ENCODE data around the gene PAX6.

Gene PAX6

GRCh38 chr11:31788085-31788484 is 23.0 kb downstream of the PAX6 start:
- no peak for TF ChIP-seq FOXP2 (optimal IDR thresholded peaks at IDR 0.05; ENCODE audit: borderline replicate concordance, extremely low read depth, extremely low read length, insufficient read depth)
- TF ChIP-seq SIN3A (IDR thresholded peaks at IDR 0.05; ENCODE audit: borderline replicate concordance, insufficient read depth, low read length): no peak

- no peak for TF ChIP-seq POLR2AphosphoS5 (IDR thresholded peaks at IDR 0.05; ENCODE audit: low read depth, low read length)
- no peak for TF ChIP-seq REST (IDR thresholded peaks at IDR 0.05; ENCODE audit: insufficient read depth in 1 of 2, low read depth in 2 of 2, low read length in 2 of 2)
- TF ChIP-seq SIN3A (IDR thresholded peaks at IDR 0.05; ENCODE audit: borderline replicate concordance, insufficient read depth, low read length): no peak
- no peak for TF ChIP-seq TAF1 (IDR thresholded peaks at IDR 0.05; ENCODE audit: borderline replicate concordance, insufficient read depth, low read length)
- no peak for TF ChIP-seq FOXP2 (optimal IDR thresholded peaks at IDR 0.05; ENCODE audit: borderline replicate concordance, extremely low read depth, extremely low read length, insufficient read depth)
Observed at GRCh38 chr11:31786996-31787685, 24.0 kb downstream of the PAX6 start.

GRCh38 chr11:31784611-31785010 is 26.5 kb downstream of the PAX6 start:
- TF ChIP-seq POLR2AphosphoS5 (IDR thresholded peaks at IDR 0.05; ENCODE audit: low read depth, low read length) (no peak), TAF1 (IDR thresholded peaks at IDR 0.05; ENCODE audit: borderline replicate concordance, insufficient read depth, low read length) (no peak), REST (IDR thresholded peaks at IDR 0.05; ENCODE audit: insufficient read depth in 1 of 2, low read depth in 2 of 2, low read length in 2 of 2) (no peak), FOXP2 (optimal IDR thresholded peaks at IDR 0.05; ENCODE audit: borderline replicate concordance, extremely low read depth, extremely low read length, insufficient read depth) (no peak), SIN3A (IDR thresholded peaks at IDR 0.05; ENCODE audit: borderline replicate concordance, insufficient read depth, low read length) (no peak)

- TF ChIP-seq POLR2AphosphoS5 (IDR thresholded peaks at IDR 0.05; ENCODE audit: low read depth, low read length): no peak
- no peak for TF ChIP-seq SIN3A (IDR thresholded peaks at IDR 0.05; ENCODE audit: borderline replicate concordance, insufficient read depth, low read length)
- TF ChIP-seq FOXP2 (optimal IDR thresholded peaks at IDR 0.05; ENCODE audit: borderline replicate concordance, extremely low read depth, extremely low read length, insufficient read depth): no peak
- TF ChIP-seq REST (IDR thresholded peaks at IDR 0.05; ENCODE audit: insufficient read depth in 1 of 2, low read depth in 2 of 2, low read length in 2 of 2): no peak
- TF ChIP-seq TAF1 (IDR thresholded peaks at IDR 0.05; ENCODE audit: borderline replicate concordance, insufficient read depth, low read length): no peak
Observed at GRCh38 chr11:31783252-31783651, 27.9 kb downstream of the PAX6 start.

- TF ChIP-seq FOXP2 (optimal IDR thresholded peaks at IDR 0.05; ENCODE audit: borderline replicate concordance, extremely low read depth, extremely low read length, insufficient read depth) (no peak), TAF1 (IDR thresholded peaks at IDR 0.05; ENCODE audit: borderline replicate concordance, insufficient read depth, low read length) (no peak), POLR2AphosphoS5 (IDR thresholded peaks at IDR 0.05; ENCODE audit: low read depth, low read length) (no peak), SIN3A (IDR thresholded peaks at IDR 0.05; ENCODE audit: borderline replicate concordance, insufficient read depth, low read length) (no peak), REST (IDR thresholded peaks at IDR 0.05; ENCODE audit: insufficient read depth in 1 of 2, low read depth in 2 of 2, low read length in 2 of 2) (no peak)
Observed at GRCh38 chr11:31782257-31782656, 28.9 kb downstream of the PAX6 start.
